ENCODE results near the gene DECR2. TPM values are rescaled to one million over a fixed set of nuclear protein-coding genes. Genes with fewer than 3 reads are reported as not detected.
"Not testable (repeated sequence)": the region's sequence is repeated elsewhere in the genome, so short reads cannot be mapped to it uniquely, and the experiment has no call there.

DECR2 gene
- total RNA-seq (2014; rRNA removed; shearing (Covaris generic)), result 8.1 and 12.5 TPM in 2 replicates

- peak; percentile 75 for DNase-seq (ENCODE audit: low spot score)
These were observed at the start of gene DECR2 for GRCh38 chr16:401468-402348. TSS of gene DECR2 (plus strand) at chr16:401885. CDS start at chr16:401964, 79 bp downstream.

- peak; percentile 95 for DNase-seq (ENCODE audit: low spot score)
These were observed 48.9 kb upstream of the DECR2 start, which contains the start of gene AXIN1 for GRCh38 chr16:352547-353403. TSS of gene AXIN1 (minus strand) at chr16:352723. CDS start at chr16:347025, 5,698 bp downstream.

- DNase-seq (ENCODE audit: low spot score), result no peak
These were observed 48.0 kb upstream of the DECR2 start for GRCh38 chr16:353404-354290.

GRCh38 chr16:354291-354881 lies 47.3 kb upstream of the DECR2 start:
- no peak for DNase-seq (ENCODE audit: low spot score)

GRCh38 chr16:354971-355461 lies 46.7 kb upstream of the DECR2 start:
- DNase-seq (ENCODE audit: low spot score), result no peak

- no peak for DNase-seq (ENCODE audit: low spot score)
These were observed 44.9 kb upstream of the DECR2 start for GRCh38 chr16:356741-357140.

GRCh38 chr16:359067-359763 lies 42.5 kb upstream of the DECR2 start:
- DNase-seq (ENCODE audit: low spot score), result no peak

- DNase-seq (ENCODE audit: low spot score), result no peak
These were observed 41.6 kb upstream of the DECR2 start for GRCh38 chr16:359871-360697.

- DNase-seq (ENCODE audit: low spot score), result no peak
These were observed 40.9 kb upstream of the DECR2 start for GRCh38 chr16:360698-361336.

GRCh38 chr16:361341-361871 lies 40.3 kb upstream of the DECR2 start:
- DNase-seq (ENCODE audit: low spot score), result no peak

GRCh38 chr16:361872-362701 lies 39.6 kb upstream of the DECR2 start:
- peak; percentile 80 for DNase-seq (ENCODE audit: low spot score)

GRCh38 chr16:362702-362999 lies 39.0 kb upstream of the DECR2 start:
- not testable (repeated sequence) for DNase-seq (ENCODE audit: low spot score)

GRCh38 chr16:363110-363765 lies 38.4 kb upstream of the DECR2 start:
- DNase-seq (ENCODE audit: low spot score), result no peak

- no peak for DNase-seq (ENCODE audit: low spot score)
These were observed 37.8 kb upstream of the DECR2 start for GRCh38 chr16:363766-364490.

- no peak for DNase-seq (ENCODE audit: low spot score)
These were observed 36.8 kb upstream of the DECR2 start for GRCh38 chr16:364595-365491.

- no peak for DNase-seq (ENCODE audit: low spot score)
These were observed 35.2 kb upstream of the DECR2 start for GRCh38 chr16:366476-366875.
